T follicular helper cell (primary cell): ENCODE results near the gene SEMA3C.

Experiments used
- DNase-seq: peaks from one replicate; pipeline ENCODE4 v3.0.0-alpha.2; 2020; ENCODE audit warnings: low read depth
- total RNA-seq, 2 experiments: gene quantifications; one replicate each; lab custom pipeline; 2026; lab: John Stamatoyannopoulos, UW

SEMA3C gene
- total RNA-seq = 0.13 to 0.18 reads per million in 2 experiments

DNA sequence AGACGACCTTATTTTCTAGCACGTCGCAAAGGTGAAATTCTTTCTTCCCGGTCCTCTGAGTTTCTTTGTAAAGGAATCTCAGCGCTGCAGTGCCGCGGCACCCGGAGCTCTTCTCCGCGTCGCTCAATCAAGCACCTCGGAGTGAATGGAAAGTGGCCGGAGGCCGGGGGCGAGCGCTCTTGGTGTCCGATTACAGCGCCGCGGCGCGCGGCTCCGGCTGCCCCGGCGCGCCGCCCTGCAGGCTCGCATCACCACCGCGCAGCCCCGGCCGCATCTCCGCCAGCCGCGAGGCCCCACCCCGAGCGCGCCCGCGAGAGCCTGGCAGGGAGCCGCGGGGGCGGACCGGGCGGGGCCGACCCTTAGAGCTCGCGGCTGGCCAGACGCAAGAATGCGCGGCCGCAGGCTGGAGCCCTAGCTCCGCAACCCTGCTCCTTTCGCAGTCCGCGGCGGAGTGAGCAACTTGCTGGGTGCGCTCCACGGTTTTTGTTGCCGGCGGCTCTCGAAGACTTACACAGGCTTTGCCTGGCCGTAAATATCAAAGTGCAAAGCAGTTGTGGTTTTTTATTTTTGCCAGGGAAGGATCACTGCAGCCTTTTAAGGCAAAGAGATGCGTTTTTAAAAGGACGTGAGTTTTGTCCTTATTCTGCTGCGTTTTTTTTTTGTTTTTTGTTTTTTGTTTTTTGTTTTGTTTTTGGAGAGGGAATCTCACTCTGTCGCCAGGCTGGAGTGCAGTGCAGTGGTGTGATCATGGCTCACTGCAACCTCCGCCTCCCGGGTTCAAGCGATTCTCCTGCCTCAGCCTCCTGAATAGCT, at the start of gene SEMA3C:
TSS of gene SEMA3C (minus strand) at position 143 of the 813 bp plus-strand sequence. CDS start 2,270 bp downstream, outside the sequence.
- no peak for DNase-seq

DNA sequence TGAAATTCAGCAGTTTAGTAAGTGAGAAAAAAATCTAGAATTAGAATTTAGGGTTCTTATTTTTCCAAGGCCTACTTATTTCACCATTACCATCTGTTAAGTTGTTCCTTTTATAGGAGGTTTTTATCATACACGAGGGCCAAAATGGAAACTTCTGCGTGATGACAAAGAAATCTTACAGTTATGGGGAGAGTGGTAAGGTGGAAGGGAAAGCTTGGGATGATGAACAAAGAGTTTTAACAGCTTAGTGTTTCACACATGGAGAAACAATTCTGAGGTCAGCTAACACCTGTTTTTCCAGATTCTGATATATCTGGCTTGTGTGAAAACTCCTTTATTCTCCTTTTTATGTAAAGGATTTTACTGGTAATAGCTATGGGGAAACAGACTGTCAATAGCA, 49.8 kb upstream of the SEMA3C start:
- no peak for DNase-seq

DNA sequence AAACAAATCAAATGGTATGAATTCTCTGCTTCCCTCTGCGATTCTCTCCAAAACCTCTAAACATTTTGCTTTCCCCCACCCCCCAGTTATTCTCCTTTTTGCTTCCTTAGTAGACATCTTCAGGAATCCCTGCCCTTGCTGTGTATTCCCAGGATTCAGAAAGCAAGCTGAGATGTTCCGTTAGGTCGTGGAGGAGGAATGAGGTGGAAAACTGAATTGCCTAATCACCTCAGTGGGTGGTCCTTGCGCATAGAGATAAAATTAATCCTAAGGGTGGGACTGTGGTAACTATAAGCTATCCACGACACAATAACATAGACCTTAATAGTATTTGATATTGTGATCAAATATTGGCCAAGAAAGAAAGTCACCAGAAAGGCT, 49.1 kb upstream of the SEMA3C start:
- no peak for DNase-seq

DNA sequence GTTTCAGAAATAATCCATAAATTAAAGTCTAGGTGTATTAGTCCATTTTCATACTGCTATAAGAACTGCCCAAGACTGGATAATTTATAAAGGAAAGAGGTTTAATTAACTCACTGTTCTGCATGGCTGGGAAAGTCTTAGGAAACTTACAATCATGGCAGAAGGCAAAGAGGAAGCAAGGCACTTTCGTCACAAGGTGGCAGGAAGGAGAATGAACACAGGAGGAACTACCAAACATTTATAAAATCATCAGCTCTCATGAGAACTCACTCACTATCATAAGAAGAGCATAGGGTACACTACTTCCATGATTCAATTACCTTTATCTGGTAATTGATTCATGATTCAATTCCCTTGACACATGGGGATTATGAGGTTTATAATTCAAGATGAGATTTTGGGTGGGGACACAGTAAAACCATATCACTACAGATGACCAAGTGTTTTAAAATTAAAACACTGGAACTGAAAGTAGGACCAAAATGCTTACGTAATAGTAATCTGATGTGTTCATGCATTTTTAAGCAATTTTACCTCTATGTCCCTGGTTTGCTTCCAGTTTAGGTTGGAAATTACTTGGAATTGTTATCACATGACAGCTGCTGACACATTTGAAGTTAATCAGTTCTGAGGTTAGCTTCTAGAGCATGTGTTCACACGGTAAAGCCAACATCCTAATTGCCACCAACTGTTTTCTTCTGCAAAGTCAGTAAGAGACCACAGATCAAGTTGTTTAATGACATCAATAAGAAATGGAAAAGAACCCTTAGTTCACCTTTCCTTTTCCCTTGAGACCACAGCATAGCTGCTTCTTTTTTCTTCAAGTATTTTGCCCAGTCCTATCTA, 48.4 kb upstream of the SEMA3C start:
- DNase-seq = no peak

DNA sequence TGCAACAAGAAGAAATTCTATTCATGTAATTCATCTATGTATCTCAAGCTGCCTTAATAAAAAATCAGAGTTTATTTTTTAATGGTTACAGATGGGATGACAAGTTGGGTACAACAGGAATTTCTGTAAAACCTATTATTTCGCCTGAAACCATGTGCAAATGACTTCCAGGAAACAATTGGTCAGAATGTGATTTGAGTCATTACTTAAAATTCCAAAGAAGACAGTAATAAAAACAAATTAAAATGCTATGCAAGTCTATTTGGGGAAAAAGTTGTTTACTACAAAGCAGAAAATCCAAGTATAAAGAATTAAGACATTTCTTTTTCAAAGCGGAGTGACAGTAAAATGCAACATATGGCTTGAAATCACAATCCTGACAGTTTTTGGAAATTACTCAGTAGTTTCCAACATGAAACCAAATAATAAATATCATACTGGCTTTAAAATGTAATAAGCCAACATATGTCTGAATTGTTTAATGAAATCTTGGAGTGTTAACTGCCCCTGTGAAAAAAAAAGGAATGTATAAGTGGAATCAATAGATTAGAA, 41.5 kb upstream of the SEMA3C start:
- DNase-seq = no peak

DNA sequence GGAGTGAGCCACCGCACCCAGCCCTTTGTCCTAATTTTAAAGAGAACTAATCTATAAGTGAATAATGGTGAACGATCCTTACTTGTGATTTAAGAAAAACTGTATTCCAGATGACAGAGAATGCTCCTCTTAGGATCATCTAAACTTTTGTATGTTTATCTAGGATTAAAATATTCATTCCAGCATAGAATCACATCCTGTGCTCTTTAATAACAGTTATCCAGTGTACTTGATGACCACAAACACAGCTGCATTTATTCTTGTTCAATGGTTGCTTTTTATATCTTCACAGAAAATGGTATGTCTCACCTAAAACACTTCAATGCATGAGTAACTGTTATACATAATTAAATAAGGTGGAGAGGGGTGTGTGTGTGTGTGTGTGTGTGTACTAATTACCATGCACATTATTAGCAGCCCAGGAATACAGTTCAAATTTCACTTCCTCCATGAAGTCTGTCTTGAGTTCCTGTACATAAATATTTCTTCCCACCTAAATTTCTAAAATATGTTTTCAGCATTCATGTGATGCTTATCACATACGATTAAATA, 38.5 kb upstream of the SEMA3C start:
- no peak for DNase-seq

DNA sequence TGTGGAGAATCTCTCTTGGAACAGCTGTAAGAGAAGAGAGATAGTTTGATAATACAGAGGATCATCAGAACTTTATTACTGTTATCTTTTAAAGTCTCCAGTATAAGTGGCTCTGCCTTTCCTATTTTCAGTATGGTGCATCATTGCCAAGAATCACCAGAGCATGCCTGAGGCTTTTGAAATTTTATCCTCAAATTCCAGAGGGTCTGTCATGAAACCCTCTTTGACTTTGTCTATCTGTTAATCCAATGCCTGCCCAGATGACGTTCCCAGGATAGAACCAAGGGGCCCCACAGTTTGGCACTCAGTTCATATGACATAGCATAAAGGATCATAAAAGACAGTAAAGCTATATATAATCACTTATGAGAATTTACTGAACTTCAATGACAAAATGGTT, 35.3 kb upstream of the SEMA3C start:
- no peak for DNase-seq

DNA sequence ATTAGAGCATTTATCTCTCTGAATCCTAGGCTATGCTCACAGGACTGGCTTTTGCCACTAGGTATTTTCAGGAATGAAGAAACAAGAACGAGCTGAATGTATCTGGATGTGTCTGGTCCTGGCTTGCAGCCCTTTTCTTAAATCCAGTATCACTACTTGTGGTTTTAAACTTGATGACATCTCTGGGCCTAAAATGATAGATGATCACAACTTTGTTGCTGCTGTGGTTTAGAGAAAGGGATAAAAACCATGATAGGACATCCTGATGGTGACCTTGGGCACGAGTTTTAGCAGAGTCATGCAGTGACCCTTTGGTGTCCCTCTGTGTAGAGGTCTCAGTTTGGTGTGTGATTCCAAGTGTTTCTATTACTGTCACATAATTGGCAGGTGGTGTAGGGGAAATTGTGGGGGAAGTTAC, 31.7 kb upstream of the SEMA3C start:
- DNase-seq = no peak

DNA sequence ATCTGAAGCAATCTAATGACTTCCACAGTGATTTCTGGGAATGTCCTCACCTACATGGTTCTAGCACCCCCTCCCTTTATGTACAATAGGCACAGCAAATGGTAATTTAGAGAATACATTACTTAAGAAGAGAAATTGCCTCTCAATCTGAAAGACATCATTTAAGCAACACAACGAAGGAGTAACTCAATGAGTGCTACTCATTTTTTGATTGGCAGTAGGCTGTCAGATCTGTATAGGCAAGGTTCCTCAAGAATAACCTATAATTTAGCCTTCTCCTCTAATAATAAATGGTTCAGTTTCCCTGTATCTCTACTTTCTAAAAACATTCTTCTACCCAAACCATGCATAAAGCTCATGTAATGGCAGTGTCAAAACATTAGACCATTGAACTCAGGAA, 30.6 kb upstream of the SEMA3C start:
- DNase-seq = no peak

DNA sequence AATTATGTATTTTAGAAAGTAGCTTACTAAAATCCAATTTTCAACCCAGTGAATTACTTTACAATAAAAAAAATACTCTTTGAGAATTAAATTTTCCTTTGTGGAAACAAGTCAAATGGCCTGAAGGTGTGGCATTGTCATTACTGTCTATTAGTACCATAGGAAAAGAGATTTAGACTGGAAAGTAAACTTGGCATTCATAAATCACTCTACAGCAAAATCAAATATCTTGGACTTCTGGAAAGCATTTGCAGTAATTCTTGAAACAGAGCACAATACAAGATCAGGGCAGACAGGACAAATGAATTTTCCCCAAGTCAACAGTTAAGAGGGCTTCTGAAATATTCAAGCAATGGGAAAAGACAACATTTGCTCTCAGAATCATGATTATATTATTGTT, 28.0 kb upstream of the SEMA3C start:
- no peak for DNase-seq

DNA sequence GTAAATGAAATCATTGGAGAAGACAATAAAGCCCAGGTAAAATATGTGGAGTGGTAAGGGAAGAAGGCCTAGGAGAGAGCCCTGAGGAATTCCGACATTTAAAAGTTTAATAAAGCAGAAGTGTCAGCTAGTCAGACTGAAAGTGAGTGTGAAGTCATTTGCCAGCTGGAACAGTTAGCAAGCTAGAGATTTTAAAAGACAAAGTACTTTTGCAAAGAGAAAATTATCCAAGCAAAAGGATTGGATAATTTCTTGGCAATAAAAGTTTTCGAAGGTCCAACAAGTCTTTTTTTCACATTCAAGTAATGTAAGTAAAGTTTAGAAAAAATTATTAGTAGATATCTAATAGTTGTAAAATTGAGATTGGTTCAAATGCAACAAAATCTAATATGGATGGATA, 27.1 kb upstream of the SEMA3C start:
- no peak for DNase-seq

DNA sequence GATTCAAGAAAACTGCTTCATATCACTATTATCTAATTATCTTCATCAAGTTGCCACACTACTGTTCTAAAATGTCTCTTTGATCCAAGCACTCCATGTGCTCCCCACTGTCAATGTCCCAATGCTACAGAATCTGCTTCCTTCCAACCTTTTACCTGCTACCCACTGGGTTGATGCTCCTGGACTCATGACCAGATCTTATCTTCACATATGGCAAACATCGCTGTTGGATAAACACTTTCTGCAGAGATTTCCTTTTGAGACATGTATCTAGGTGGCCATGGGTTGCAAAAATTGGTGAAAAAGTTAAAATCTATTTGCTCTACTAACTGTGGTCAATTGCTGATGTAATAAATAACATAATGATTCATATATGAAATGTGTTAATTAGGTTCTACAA, 24.5 kb upstream of the SEMA3C start:
- DNase-seq = no peak

DNA sequence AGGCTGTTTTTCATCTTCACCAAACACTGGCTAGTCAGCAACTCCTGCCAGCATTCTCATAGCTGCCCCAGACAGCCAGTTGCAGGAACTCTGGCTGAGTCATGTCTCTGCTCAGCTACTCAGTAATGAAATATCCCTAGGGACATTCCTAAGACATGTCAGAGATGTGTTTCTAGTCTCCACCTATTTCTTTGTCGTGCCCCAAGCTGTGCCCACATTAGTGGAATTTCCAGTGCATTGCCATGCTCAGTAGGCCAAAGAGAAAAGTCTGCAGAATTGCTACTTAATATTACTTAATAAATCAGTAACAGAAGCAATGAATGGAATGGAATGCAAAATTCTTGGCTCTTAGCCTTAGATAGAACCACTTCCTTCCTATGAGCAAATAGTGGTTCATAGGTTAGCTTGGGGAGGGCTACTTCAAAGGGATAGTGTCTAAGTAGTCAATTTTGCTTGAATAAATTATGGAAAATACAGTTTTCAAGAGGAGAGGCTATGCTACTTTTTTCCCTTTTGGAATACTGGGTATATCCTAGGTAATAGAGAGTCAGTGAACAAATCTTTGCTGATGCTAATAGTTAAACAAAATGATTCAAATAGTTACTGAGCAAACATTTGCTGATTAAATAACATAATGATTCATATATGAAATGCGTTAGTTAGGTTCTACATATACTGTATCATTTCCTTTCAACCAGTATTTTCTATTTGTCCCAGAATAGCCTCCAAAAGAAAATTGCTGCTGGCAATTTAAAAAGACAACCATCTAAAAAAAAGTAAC, 23.6 kb upstream of the SEMA3C start:
- DNase-seq = no peak

DNA sequence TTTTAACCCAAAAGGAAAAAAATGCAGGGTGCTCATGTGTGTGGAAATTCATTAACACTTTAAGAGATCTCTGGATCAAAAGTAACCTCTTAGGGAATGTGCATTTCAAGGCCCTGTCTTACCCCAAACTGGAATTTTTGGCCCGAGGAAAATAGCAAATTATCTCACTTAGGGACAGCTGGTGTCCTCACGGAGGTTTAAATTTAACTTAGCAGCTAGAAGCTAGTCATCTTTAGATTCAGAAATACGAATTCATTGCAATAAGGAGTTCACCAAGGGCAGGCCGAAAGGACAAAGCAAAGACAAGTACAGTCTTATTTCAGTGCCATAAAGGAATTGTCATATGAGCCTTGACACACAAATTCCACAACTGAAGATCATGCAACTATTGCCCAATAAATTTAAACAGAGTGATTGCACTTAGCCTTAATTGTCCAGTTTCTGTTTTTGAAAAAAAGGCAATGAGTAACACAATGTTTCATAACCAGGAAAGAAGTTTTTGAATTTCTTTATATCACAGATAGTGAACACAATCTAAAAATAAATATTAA, 22.4 kb upstream of the SEMA3C start:
- no peak for DNase-seq

DNA sequence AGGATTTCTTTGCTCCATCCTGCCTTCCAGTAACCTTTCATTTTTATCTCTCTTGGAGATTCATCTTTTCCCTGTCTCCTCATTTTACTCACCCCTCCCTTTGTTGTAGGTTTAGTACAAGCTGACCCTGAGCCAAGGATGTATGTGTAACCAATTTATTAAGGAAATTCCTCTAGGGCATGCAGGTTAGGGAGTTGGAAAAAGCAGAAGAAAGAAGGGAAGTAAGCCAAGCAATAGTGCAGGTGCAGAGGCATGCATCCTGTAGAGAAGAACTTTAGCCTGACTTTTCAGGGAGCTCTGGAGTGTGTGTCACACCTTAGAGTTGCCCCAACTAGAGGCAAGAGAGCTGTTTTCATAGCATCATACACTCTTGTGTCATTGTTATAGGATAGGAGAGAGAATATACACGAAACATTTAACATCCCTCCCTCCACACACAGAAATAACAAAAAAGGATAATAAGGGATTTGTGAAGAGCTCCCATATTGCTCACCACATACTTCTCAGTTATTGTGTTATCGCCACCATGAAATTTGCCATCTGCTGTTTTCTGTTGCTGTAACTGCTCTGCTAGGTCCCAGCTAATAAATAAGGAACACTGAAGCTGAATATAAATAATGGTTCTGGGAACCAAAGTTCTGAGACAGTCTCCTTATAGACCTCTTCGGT, 21.8 kb upstream of the SEMA3C start:
- no peak for DNase-seq

DNA sequence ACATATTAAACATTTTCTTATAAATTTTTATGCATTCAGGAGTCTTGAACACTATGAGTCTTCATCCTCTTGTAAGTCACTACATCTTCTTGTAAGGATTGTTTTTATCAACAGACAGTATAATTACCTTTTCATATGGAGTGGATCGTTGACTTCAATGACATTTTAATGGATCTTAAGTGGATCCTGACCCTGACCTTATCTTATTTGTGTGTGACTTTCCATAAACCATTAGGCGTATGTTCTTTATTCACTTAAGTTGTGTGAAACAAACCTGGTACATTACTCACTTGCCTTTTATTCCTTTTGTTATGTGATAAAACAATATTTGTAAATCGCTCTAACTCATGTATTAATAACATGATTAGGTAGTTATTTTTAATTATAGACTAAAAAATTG, 18.5 kb upstream of the SEMA3C start:
- no peak for DNase-seq

DNA sequence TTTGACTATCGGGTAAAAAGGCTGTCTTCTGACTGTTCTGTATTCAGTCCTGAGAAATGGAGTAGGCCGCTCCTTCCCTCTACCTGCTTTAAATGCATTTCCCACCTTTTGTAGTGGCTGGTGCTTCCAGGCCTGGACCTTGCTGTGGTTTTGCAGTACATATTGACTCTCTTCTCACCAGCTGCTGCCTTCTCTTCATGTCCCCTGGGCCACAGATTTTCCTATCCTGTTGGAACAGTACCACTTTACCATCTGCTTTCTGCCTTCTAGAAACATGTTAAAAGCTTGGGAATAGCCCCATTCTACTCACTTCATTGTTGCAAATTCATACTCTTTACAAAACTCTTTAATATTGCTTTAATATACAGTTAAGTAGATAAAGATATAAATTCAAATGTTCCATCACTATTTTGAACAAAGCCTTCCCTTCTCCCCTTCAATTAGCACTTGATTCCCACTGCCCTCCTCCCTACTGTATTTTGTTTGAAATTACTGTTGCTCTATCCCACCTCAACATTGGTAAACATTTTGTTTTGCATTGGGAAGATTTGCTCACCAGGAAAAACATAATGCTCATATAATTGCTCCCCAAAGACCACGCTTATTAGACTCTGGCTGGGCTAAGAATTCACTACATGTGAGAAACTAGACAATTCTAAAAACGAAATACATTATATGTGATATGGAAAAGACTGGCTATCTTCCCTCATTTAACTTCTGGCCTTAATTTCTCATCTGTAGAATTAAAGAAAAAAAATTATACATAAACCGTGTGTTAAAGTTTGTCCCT, 17.3 kb upstream of the SEMA3C start:
- no peak for DNase-seq

DNA sequence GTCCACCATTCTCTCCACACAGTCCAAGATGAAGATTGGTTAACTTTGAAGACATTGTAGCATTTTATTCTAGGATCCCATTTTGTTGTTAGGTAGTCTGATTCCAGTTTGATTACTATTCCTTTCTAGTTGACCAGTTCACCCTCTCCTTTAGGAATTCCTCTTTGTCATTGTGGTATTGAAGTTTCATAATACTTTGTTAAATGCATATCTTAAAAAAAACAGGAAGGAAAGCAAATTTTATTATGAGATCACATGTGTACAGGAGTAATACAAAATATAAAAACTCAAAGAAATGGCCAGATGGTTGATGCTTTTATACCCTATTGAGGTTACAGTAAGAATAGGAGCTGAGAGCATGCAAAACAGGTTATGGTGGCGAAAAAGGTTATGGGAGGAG, 15.5 kb upstream of the SEMA3C start:
- DNase-seq = no peak

DNA sequence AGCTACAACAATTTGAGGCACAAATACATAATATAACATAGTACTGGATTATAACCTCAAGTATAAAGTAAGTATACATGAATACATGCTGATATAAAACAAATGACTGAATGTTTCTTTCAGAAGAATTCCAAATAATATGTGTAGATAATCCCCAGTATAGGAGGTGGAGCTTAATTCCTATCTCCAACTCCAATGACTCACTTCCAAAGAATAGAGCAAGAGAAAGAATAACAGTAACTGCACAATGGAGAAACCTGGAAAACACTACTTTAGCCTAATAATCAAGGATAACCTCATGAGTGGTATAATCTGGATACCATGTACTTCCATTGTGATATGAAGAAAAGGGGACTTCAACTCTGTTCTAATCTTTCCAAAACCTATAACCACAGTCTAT, 13.7 kb upstream of the SEMA3C start:
- no peak for DNase-seq

DNA sequence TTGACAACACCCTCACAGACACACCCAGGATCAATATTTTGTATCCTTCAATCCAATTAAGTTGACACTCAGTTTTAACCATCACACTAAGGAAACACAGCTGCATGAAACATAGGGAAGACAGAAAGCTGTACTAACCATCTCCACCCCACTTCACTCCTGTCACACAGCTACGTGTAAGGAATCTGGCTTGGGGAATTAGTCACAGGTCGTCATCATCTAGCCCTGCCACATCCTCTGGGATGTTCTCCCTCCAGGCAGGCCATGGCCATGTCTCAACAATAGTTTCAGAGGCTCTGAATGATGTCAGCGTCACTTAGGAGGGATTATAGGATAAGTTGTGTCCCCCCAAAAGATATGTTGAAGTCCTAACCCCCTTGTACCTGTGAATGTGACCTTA, 10.8 kb upstream of the SEMA3C start:
- no peak for DNase-seq
